DND-41 (cell line): ENCODE measurements around the gene DMPK.

Experiments used
- ATAC-seq: fragments of 200-7000 bp; cut with Tn5 transposase; 3 replicates; pipeline ENCODE4 v1.9.1; 2021; ENCODE audit warnings: low read depth; ENCODE audit not compliant: insufficient read depth
- DNase-seq: peaks from one replicate; pipeline ENCODE4 v3.0.0-alpha.2; 2020
- H2AFZ ChIP-seq: 2 replicates; pipeline ENCODE4 v1.6.0; 2012; ENCODE audit warnings: low read depth, low read length
- H3K27ac ChIP-seq: 2 replicates; pipeline ENCODE4 v1.5.1; 2012; ENCODE audit warnings: low read length, inconsistent platforms
- H3K27me3 ChIP-seq: fragments of 200-600 bp; sonication (generic); 2 replicates; pipeline ENCODE4 v1.6.0; 2012; ENCODE audit warnings: low read length, mild to moderate bottlenecking, inconsistent platforms; ENCODE audit not compliant: insufficient read depth, poor library complexity
- H3K36me3 ChIP-seq: 2 replicates; pipeline ENCODE4 v1.5.1; 2012; ENCODE audit warnings: low read length, inconsistent platforms; ENCODE audit not compliant: insufficient read depth
- H3K4me1 ChIP-seq: 2 replicates; pipeline ENCODE4 v1.5.1; 2012; ENCODE audit warnings: mild to moderate bottlenecking, low read length; ENCODE audit not compliant: insufficient read depth
- H3K4me2 ChIP-seq: 2 replicates; pipeline ENCODE4 v1.6.0; 2012; ENCODE audit warnings: mild to moderate bottlenecking, moderate library complexity, low read length, inconsistent platforms; ENCODE audit not compliant: insufficient read depth
- H3K4me3 ChIP-seq, 2 experiments: fragments of 200-600 bp in 1 of 2; shearing (Covaris generic) in 1 of 2; 2 replicates each; pipeline ENCODE4 v1.5.1; 2012 to 2016; ENCODE audit warnings: inconsistent platforms in 2 of 2, low read length in 2 of 2, mild to moderate bottlenecking in 2 of 2, low read depth in 1 of 2, moderate library complexity in 1 of 2
- H3K79me2 ChIP-seq: 2 replicates; pipeline ENCODE4 v1.6.0; 2012; ENCODE audit warnings: low read length, inconsistent platforms; ENCODE audit not compliant: insufficient read depth
- H3K9ac ChIP-seq: 2 replicates; pipeline ENCODE4 v1.6.0; 2012; ENCODE audit warnings: low read depth, mild to moderate bottlenecking, inconsistent platforms, low read length, moderate library complexity
- H3K9me3 ChIP-seq: 2 replicates; pipeline ENCODE4 v1.5.1; 2012; ENCODE audit warnings: low read length, moderate library complexity, mild to moderate bottlenecking, inconsistent platforms; ENCODE audit not compliant: insufficient read depth, severe bottlenecking
- H4K20me1 ChIP-seq: 2 replicates; pipeline ENCODE4 v1.6.0; 2012; ENCODE audit warnings: low read length; ENCODE audit not compliant: insufficient read depth
- EZH2 ChIP-seq: IDR thresholded peaks from 3 replicates; pipeline ENCODE4 v1.6.1; 2012; ENCODE audit warnings: borderline replicate concordance, low read depth, mild to moderate bottlenecking, moderate library complexity, low read length, inconsistent platforms; ENCODE audit not compliant: severe bottlenecking
- TF ChIP-seq, protein P1 (sequence below): IDR thresholded peaks from 2 replicates; pipeline ENCODE4 v1.5.1; 2012; ENCODE audit warnings: borderline replicate concordance, low read length, moderate library complexity, mild to moderate bottlenecking; ENCODE audit not compliant: poor library complexity, severe bottlenecking; ENCODE audit errors: extremely low read depth

The DMPK gene

DNA sequence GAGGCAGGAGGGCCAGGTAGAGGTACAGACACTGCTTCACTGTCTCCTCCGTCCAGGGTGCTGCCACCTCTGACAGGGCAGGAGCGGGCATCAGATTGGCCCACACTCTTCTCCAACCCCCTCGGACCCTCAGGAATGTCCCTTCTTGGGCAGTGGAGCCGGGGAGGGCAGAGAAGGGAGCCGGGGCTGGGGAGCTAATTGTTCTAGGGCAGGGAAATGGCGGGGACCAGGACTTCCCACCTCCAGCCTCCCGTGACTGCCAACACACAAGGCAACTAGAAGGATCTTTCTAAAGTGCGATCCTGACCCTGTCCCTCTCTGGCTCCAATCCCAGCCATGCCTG lies 42.9 kb upstream of the DMPK start:
- no peaks in the 10 kb centered on the region for H3K27me3 ChIP-seq
- H3K9ac ChIP-seq = no peak overlapping the region
- H4K20me1 ChIP-seq = peaks cover 2% of the 10 kb centered on the region; the same call in 1 of the 2 replicates
- no peak for ATAC-seq
- H3K79me2 ChIP-seq = no peaks in the 10 kb centered on the region
- TF ChIP-seq, protein P1, sequence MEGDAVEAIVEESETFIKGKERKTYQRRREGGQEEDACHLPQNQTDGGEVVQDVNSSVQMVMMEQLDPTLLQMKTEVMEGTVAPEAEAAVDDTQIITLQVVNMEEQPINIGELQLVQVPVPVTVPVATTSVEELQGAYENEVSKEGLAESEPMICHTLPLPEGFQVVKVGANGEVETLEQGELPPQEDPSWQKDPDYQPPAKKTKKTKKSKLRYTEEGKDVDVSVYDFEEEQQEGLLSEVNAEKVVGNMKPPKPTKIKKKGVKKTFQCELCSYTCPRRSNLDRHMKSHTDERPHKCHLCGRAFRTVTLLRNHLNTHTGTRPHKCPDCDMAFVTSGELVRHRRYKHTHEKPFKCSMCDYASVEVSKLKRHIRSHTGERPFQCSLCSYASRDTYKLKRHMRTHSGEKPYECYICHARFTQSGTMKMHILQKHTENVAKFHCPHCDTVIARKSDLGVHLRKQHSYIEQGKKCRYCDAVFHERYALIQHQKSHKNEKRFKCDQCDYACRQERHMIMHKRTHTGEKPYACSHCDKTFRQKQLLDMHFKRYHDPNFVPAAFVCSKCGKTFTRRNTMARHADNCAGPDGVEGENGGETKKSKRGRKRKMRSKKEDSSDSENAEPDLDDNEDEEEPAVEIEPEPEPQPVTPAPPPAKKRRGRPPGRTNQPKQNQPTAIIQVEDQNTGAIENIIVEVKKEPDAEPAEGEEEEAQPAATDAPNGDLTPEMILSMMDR = no peak
- TF ChIP-seq EZH2 = no peak
- no peak overlapping the region for H3K4me3 ChIP-seq
- no peak overlapping the region for H2AFZ ChIP-seq
- no peak overlapping the region for H3K4me2 ChIP-seq
- peaks cover 95% of the 10 kb centered on the region for H3K36me3 ChIP-seq
- no peak overlapping the region for H3K27ac ChIP-seq
- H3K4me1 ChIP-seq = no peaks in the 10 kb centered on the region
- no peaks in the 10 kb centered on the region for H3K9me3 ChIP-seq
- DNase-seq = no peak

DNA sequence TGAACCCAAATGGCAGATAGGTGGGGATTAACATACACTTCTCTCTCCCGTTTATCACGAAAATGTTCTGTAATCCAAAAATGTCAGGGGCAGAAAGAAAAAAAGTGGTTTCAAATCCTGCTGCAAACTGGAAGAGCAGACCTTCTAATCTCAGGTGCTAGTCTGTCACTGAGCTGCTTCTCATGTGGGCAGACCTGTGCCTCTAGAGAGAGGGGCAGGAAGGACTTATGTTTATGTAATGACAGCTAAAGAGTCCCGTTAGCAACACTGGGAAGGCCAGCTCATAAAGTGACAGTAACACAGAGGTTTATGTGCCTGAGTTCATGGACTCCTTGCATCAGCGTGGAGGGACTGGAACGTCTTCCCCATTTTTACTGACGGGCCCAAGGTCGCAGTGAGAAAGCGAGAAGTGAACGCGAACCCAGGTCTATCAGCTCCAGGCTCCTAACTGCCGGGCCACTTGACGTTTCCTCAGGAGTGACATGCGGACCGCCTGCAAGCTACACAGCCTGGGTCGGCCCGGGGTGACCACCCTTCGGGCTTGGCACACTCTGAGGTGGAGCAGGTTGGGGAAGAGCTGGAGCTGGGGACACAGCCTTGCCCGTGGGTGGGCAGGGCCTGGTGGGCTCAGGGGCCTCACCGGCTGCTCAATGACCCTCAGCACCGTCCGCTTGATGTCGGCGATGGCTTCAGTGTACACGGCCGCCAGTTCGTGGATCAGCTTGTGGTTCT lies 42.4 kb upstream of the DMPK start:
- no peaks in the 10 kb centered on the region for H3K79me2 ChIP-seq
- H3K36me3 ChIP-seq = peaks cover 95% of the 10 kb centered on the region
- no peak for ATAC-seq
- H3K9ac ChIP-seq = no peak overlapping the region
- H3K9me3 ChIP-seq = no peaks in the 10 kb centered on the region
- DNase-seq = no peak
- H2AFZ ChIP-seq = no peak overlapping the region
- no peak overlapping the region for H3K4me3 ChIP-seq
- H3K27ac ChIP-seq = no peak overlapping the region
- no peaks in the 10 kb centered on the region for H3K4me1 ChIP-seq
- H4K20me1 ChIP-seq = peaks cover 2% of the 10 kb centered on the region; the same call in 1 of the 2 replicates
- H3K4me2 ChIP-seq = no peak overlapping the region
- no peaks in the 10 kb centered on the region for H3K27me3 ChIP-seq
- TF ChIP-seq, protein P1 = no peak
- TF ChIP-seq EZH2 = no peak

DNA sequence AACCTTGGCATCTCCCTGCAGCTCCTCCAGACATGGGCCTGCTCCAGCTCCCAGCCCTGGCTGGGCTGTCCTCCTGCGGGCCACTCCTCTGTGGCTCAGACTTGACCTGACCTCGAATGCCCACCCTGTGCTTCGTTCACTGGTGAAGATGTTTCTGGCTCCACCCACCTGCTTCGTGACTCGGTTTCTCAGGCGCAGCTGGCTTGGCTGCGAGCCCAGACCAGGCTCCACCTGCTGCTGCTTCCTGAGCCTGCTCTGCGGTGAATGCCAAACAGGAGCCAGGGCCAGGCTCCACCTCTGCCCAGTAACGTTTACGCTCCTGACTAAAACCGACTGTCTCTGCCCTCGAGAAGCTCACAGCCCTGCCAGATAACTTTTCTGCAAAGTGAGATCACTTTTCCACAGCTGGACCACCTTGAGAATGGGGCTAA lies 41.8 kb upstream of the DMPK start:
- Histone ChIP-seq H3K79me2 (no peaks in the 10 kb centered on the region), H3K4me2 (no peak overlapping the region), H3K9ac (no peak overlapping the region), H4K20me1 (peaks cover 5% of the 10 kb centered on the region; the same call in 1 of the 2 replicates), H3K9me3 (no peaks in the 10 kb centered on the region), H2AFZ (no peak overlapping the region), H3K36me3 (peaks cover 93% of the 10 kb centered on the region), H3K4me1 (no peaks in the 10 kb centered on the region), H3K4me3 (no peak overlapping the region), H3K27me3 (no peaks in the 10 kb centered on the region), H3K27ac (no peak overlapping the region)
- DNase-seq = peak; percentile 41
- peak; percentile 27; the same call in 1 of the 3 replicates for ATAC-seq
- TF ChIP-seq, protein P1 = no peak
- TF ChIP-seq EZH2 = no peak

DNA sequence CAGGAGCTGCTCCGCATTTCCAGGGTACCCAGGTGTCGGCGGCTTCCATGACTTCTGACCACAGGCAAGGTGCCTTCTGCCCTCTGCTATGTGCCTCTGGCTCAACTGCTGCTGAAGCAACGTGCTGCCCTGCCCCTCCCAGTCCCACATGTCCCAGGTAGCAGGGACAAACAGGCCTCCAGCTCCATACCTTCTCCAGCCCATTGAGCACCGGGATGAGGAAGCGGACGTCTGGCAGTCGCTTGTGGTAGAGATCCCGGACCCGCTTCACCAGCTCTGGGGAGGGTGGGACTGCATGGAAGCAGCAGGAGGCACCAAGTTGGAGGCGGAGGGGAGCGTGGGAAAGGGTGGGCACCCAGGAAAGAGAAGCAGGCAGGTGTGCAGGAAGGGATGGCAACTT lies 40.9 kb upstream of the DMPK start:
- Histone ChIP-seq H3K4me1 (no peaks in the 10 kb centered on the region), H3K4me3 (no peak overlapping the region), H2AFZ (no peak overlapping the region), H4K20me1 (peaks cover 5% of the 10 kb centered on the region; the same call in 1 of the 2 replicates), H3K4me2 (no peak overlapping the region), H3K79me2 (no peaks in the 10 kb centered on the region), H3K27ac (no peak overlapping the region), H3K9me3 (no peaks in the 10 kb centered on the region), H3K36me3 (peaks cover 89% of the 10 kb centered on the region), H3K9ac (no peak overlapping the region), H3K27me3 (no peaks in the 10 kb centered on the region)
- ATAC-seq = no peak
- TF ChIP-seq, protein P1 = no peak
- TF ChIP-seq EZH2 = no peak
- DNase-seq = no peak
